Esophagus squamous epithelium (tissue), 4 donors: Measurements from ENCODE around the gene LYPD4.

ENCODE experiments used
- CTCF ChIP-seq, 6 experiments: fragments of 450-650 bp in 4 of 6; fragments of 200-600 bp in 2 of 6; sonication (generic) in 2 of 6; IDR thresholded peaks; one replicate each; pipeline ENCODE4 v1.5.1; 2016 to 2019; ENCODE audit warnings: antibody characterized with exemption in 6 of 6, mild to moderate bottlenecking in 4 of 6, moderate library complexity in 4 of 6
- POLR2A ChIP-seq, 4 donors: fragments of 450-650 bp; IDR thresholded peaks; one replicate each; pipeline ENCODE4 v1.6.1; 2017; ENCODE audit warnings: antibody characterized with exemption in 4 of 4, mild to moderate bottlenecking in 4 of 4, moderate library complexity in 3 of 4

GRCh38 chr19:41849067-41849466, 4.6 kb upstream of the LYPD4 start:
- TF ChIP-seq POLR2A (IDR thresholded peaks at IDR 0.05) (no peak), CTCF (IDR thresholded peaks at IDR 0.05) (no peak)
